IPS DF 6.9 (cell line): ENCODE measurements around the gene SASH1.

ENCODE experiments used
- DNase-seq: peaks from one replicate; pipeline ENCODE4 v3.0.0-alpha.2; 2013; ENCODE audit warnings: low read depth, low spot score
- H3K27ac ChIP-seq: one replicate; pipeline ENCODE4 v1.5.1; 2013; ENCODE audit warnings: low read length, control low read depth
- H3K27me3 ChIP-seq: 2 replicates; pipeline ENCODE4 v1.6.1; 2013; ENCODE audit warnings: mild to moderate bottlenecking, low read length; ENCODE audit not compliant: control insufficient read depth, insufficient read depth
- H3K36me3 ChIP-seq: 2 replicates; pipeline ENCODE4 v1.6.1; 2013; ENCODE audit warnings: low read length; ENCODE audit not compliant: control insufficient read depth, insufficient read depth
- H3K4me1 ChIP-seq: 2 replicates; pipeline ENCODE4 v1.6.1; 2013; ENCODE audit warnings: low read length; ENCODE audit not compliant: control insufficient read depth, insufficient read depth
- H3K4me3 ChIP-seq: 2 replicates; pipeline ENCODE4 v1.5.1; 2013; ENCODE audit warnings: mild to moderate bottlenecking, low read length
- H3K9me3 ChIP-seq: 2 replicates; pipeline ENCODE4 v1.6.1; 2013; ENCODE audit warnings: low read length, inconsistent platforms; ENCODE audit not compliant: control insufficient read depth, insufficient read depth
- WGBS: extraction: QIAGEN DNeasy Blood & Tissue Kit; methylation state at CpG from one replicate; pipeline ENCODE4 v1.1.7; 2013; ENCODE audit warnings: mixed read lengths, missing lambda C conversion rate; ENCODE audit not compliant: insufficient read length, insufficient coverage; 5-methylcytosine and 5-hydroxymethylcytosine counted together

The SASH1 gene

GRCh38 chr6:148342350-148343046, at the start of gene SASH1:
Gene SASH1 (plus strand): TSS chr6:148342838. CDS start chr6:148343068, 230 bp downstream.
- Histone ChIP-seq H3K9me3 (no peaks in the 10 kb centered on the region), H3K4me1 (peaks cover 6% of the 10 kb centered on the region; the same call in 1 of the 2 replicates), H3K4me3 (peak within 1 kb of the TSS; percentile 74; the same call in 1 of the 2 replicates), H3K36me3 (no peaks in the 10 kb centered on the region), H3K27ac (peak within 1 kb of the TSS; percentile 14), H3K27me3 (no peaks in the 10 kb centered on the region)
- no CpG with 5 or more reads among the region's 67 CpGs for WGBS
- DNase-seq = peak; percentile 78

DNA sequence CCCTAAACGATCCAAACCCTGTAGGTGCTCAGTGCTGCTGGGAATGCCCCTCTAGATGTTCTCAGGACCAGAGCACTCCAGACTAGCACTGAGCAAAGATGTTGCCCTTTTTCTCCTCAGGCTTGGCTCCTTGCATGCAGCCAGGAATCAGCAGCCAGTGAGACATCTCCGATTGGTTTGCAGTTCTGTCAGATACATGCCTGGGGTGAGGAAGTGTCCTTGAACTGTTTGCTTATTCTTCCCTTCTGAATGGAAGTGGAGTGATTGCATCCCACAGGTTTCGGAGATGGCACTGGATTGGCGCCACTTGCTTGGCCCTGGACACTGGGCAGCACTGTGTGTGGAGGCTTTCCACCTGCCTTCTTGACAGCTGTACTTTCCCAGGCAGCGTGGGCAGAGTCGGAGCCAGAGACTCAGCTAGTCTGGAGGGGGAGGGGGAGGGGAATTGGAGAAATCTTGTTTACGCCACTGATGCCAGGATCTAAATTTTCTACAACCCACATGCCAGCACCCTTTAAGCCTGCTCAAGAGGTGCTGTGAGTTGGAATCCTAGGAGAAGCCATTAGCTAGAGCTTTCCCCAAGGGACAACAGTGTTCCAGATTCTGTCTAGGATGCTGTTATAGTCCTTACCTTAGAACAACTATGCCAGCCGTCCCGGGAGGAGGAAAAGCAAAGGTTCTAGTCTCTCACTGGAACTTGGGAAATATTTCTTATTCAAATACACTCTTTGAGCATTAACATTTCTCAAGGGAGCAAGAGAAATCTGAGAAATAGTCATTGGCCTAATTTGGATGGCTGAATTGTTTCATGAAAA, 49.2 kb upstream of the SASH1 start:
- Histone ChIP-seq H3K27me3 (no peaks in the 10 kb centered on the region), H3K27ac (no peak overlapping the region), H3K4me3 (no peak overlapping the region), H3K9me3 (no peaks in the 10 kb centered on the region), H3K36me3 (no peaks in the 10 kb centered on the region), H3K4me1 (no peaks in the 10 kb centered on the region)
- no CpG with 5 or more reads among the region's 9 CpGs for WGBS
- DNase-seq = no peak

GRCh38 chr6:148294059-148294458, 48.6 kb upstream of the SASH1 start:
- no peaks in the 10 kb centered on the region for H3K4me1 ChIP-seq
- H3K27me3 ChIP-seq = no peaks in the 10 kb centered on the region
- H3K27ac ChIP-seq = no peak overlapping the region
- WGBS = no CpG with 5 or more reads among the region's 7 CpGs
- DNase-seq = no peak
- no peak overlapping the region for H3K4me3 ChIP-seq
- no peaks in the 10 kb centered on the region for H3K9me3 ChIP-seq
- H3K36me3 ChIP-seq = no peaks in the 10 kb centered on the region

DNA sequence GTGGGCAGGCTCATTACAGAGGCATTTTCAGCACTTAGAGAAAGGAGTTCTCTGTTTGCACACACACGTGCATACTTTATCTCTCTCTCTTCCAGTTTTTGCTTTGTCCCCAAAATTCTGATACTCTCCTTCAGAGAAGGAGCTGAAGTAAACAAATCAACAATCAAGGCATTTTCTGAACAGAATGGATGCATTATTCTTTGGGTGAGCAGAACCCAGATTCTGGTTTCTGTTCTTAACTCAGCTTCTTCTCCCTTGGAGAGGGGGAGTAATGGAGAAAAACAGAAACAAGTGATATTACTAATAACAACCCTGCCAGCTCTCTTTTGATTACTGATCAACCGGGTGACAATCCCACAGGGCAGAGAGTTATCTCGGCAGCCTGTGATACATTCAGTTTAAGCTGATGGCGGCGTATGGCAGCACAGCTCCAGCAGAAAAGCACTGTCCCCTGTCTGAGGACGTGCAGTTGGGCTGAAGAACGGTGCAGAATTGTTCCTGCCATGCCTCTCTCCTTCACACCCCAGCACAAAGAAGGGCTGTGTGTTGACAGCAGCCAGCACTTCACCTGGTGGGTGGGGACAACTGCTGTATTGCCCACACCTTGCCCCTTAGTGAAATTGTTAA, 47.3 kb upstream of the SASH1 start:
- Histone ChIP-seq H3K4me1 (no peaks in the 10 kb centered on the region), H3K4me3 (no peak overlapping the region), H3K27me3 (no peaks in the 10 kb centered on the region), H3K9me3 (no peaks in the 10 kb centered on the region), H3K27ac (no peak overlapping the region), H3K36me3 (no peaks in the 10 kb centered on the region)
- DNase-seq = no peak
- no CpG with 5 or more reads among the region's 7 CpGs for WGBS

GRCh38 chr6:148296771-148297170, 45.9 kb upstream of the SASH1 start:
- H3K36me3 ChIP-seq = no peaks in the 10 kb centered on the region
- WGBS = no CpG with 5 or more reads among the region's 1 CpG
- no peaks in the 10 kb centered on the region for H3K27me3 ChIP-seq
- no peak for DNase-seq
- H3K9me3 ChIP-seq = no peaks in the 10 kb centered on the region
- H3K4me3 ChIP-seq = no peak overlapping the region
- H3K27ac ChIP-seq = no peak overlapping the region
- no peaks in the 10 kb centered on the region for H3K4me1 ChIP-seq

DNA sequence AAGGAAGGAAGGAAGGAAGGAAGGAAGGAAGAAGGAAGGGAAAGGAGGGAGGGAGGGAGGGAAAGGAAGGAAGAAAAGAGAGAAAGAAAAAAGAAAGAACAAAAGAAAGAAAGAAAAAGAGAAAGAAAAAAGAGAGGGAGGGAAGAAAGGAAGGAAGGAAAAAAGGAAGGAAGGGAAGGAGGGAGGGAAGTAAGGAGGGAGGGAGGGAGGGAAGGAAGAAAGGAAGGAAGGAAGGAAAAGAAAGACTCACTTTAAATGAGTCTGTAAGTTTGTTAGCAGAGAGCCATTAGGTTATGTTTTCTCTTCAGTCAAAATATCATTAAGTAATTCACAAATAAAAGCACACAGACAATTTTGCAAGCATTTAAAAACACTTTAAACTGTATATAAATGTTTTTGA, 44.0 kb upstream of the SASH1 start:
- no peak overlapping the region for H3K27ac ChIP-seq
- H3K36me3 ChIP-seq = no peaks in the 10 kb centered on the region
- H3K9me3 ChIP-seq = no peaks in the 10 kb centered on the region

DNA sequence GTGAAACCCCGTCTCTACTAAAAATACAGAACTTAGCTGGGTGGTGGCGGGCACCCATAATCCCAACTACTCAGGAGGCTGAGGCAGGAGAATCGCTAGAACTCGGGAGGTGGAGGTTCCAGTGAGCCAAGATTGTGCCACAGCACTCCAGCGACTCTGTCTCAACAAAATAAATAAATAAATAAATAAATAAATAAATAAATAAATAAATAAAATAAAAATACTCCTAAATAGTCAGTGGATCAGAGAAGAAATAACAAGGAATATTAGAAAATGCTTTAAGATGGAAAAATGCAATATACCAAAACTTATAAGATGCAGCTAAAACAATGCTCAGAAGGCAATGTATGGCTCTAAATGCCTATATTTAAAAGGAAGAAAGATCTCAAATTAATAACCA, 39.0 kb upstream of the SASH1 start:
- Histone ChIP-seq H3K4me1 (no peaks in the 10 kb centered on the region), H3K27me3 (no peaks in the 10 kb centered on the region), H3K36me3 (no peaks in the 10 kb centered on the region), H3K27ac (no peak overlapping the region), H3K9me3 (no peaks in the 10 kb centered on the region), H3K4me3 (no peak overlapping the region)
- no peak for DNase-seq
- WGBS = no CpG with 5 or more reads among the region's 5 CpGs

More for the DNA sequence above, 44.0 kb upstream of the SASH1 start:
- no peak for DNase-seq
- Histone ChIP-seq H3K27me3 (no peaks in the 10 kb centered on the region), H3K4me3 (no peak overlapping the region), H3K4me1 (no peaks in the 10 kb centered on the region)

DNA sequence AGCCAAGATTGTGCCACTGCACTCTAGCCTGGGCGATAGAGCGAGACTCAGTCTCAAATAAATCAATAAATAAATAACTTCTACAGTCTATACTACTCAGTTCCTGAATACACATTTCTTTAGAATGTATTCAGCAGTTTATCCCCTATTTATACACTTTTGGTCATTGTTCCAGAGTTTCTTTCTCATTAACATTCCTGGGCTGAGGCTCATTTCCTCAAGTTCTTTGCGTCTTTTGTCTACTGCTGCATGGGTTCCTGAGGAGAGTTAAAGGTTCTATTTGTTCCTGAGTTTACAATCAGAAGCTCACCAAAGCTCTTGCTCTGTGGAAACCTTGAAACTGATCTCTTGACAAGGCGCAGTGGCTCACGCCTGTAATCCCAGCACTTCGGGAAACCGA, 37.7 kb upstream of the SASH1 start:
- Histone ChIP-seq H3K36me3 (no peaks in the 10 kb centered on the region), H3K4me3 (no peak overlapping the region), H3K4me1 (no peaks in the 10 kb centered on the region), H3K27me3 (no peaks in the 10 kb centered on the region), H3K27ac (no peak overlapping the region), H3K9me3 (no peaks in the 10 kb centered on the region)
- DNase-seq = no peak
- no CpG with 5 or more reads among the region's 7 CpGs for WGBS

- Histone ChIP-seq H3K36me3 (no peaks in the 10 kb centered on the region), H3K27me3 (no peaks in the 10 kb centered on the region), H3K9me3 (no peaks in the 10 kb centered on the region), H3K27ac (no peak overlapping the region), H3K4me1 (no peaks in the 10 kb centered on the region), H3K4me3 (no peak overlapping the region)
- no CpG with 5 or more reads among the region's 2 CpGs for WGBS
- DNase-seq = no peak
These were observed 36.4 kb upstream of the SASH1 start for GRCh38 chr6:148306286-148306685.

- no peak for DNase-seq
- no peaks in the 10 kb centered on the region for H3K36me3 ChIP-seq
- H3K9me3 ChIP-seq = no peaks in the 10 kb centered on the region
- H3K27ac ChIP-seq = no peak overlapping the region
- no peaks in the 10 kb centered on the region for H3K4me1 ChIP-seq
- H3K4me3 ChIP-seq = no peak overlapping the region
- WGBS = no CpG with 5 or more reads among the region's 2 CpGs
- H3K27me3 ChIP-seq = no peaks in the 10 kb centered on the region
These were observed 35.2 kb upstream of the SASH1 start for GRCh38 chr6:148307405-148307804.
